K562 (cell line): ENCODE results near the gene ZFP69. TPM values are rescaled to one million over a fixed set of nuclear protein-coding genes. Genes with fewer than 3 reads are reported as not detected.

ENCODE experiments used
- ATAC-seq: fragments of 200-7000 bp; cut with Tn5 transposase; 3 replicates; pipeline ENCODE4 v1.9.1; 2020; ENCODE audit warnings: moderate library complexity
- BruUV-seq: library from RNA; stranded (reverse); fragments of 400-500 nt; replicated peaks from 2 replicates; lab custom pipeline; 2021; lab: Mats Ljungman, UMichigan
- CTCF ChIA-PET: fragments of 300-600 bp; formaldehyde crosslinking; extraction: SDS; loops from one replicate; lab custom pipeline; 2021; ENCODE audit warnings: low intra/inter-chr PET ratio; lab: Yijun Ruan, JAX
- POLR2A ChIA-PET: fragments of 300-600, 350-650 bp; sonication (Branson Sonifier 250); formaldehyde crosslinking; extraction: SDS; loops from one replicate; lab custom pipeline; 2021; ENCODE audit warnings: antibody characterized with exemption, inconsistent platforms; lab: Yijun Ruan, JAX
- DNase-seq, 4 experiments: peaks; one replicate each; pipeline versions ENCODE4 v3.0.0 to v3.0.0-alpha.2; 2011 to 2018; ENCODE audit warnings: low spot score in 3 of 4, mixed read lengths in 3 of 4; ENCODE audit errors: extremely low read depth in 1 of 4
- FAIRE-seq: peaks from 2 replicates; lab custom pipeline; 2011; peaks lifted over from hg19 to GRCh38; lab: Jason Lieb, UNC
- H2AFZ ChIP-seq: 2 replicates; pipeline ENCODE4 v1.6.0; 2011; ENCODE audit warnings: low read depth, low read length, control low read depth, inconsistent platforms
- H3K27ac ChIP-seq: fragments of 200-600 bp; 3 replicates; pipeline ENCODE4 v1.8.0; 2011; ENCODE audit warnings: low read depth, mild to moderate bottlenecking, control low read depth, inconsistent platforms, low read length, moderate library complexity, mixed read lengths; ENCODE audit errors: extremely low read depth
- H3K27me3 ChIP-seq, 2 experiments: fragments of 300-600 bp in 1 of 2; 2 replicates in 1 of 2; 3 replicates in 1 of 2; pipeline versions ENCODE4 v1.6.0 to v1.8.0; 2011; ENCODE audit warnings: inconsistent platforms in 2 of 2, low read length in 2 of 2, mild to moderate bottlenecking in 1 of 2, mixed read lengths in 1 of 2, moderate library complexity in 1 of 2; ENCODE audit not compliant: control insufficient read depth in 2 of 2, insufficient read depth in 2 of 2
- H3K36me3 ChIP-seq: fragments of 300-600 bp; 3 replicates; pipeline ENCODE4 v1.8.0; 2011; ENCODE audit warnings: mild to moderate bottlenecking, low read length, inconsistent platforms; ENCODE audit not compliant: control insufficient read depth, insufficient read depth
- H3K4me1 ChIP-seq, 2 experiments: fragments of 200-600 bp in 1 of 2; replicated peaks in 1 of 2; 2 replicates in 1 of 2; 3 replicates in 1 of 2; pipeline versions ENCODE4 v1.5.1 to v1.8.0; 2011; ENCODE audit warnings: inconsistent platforms in 2 of 2, low read length in 2 of 2, mild to moderate bottlenecking in 1 of 2, mixed read lengths in 1 of 2, moderate library complexity in 1 of 2; ENCODE audit not compliant: control insufficient read depth in 2 of 2, insufficient read depth in 2 of 2
- H3K4me2 ChIP-seq: 2 replicates; pipeline ENCODE4 v1.6.1; 2011; ENCODE audit warnings: low read length, control low read depth, inconsistent platforms, mixed read lengths; ENCODE audit not compliant: insufficient read depth
- H3K4me3 ChIP-seq: fragments of 200-600 bp; sonication (generic), shearing (Covaris generic); 2 replicates; pipeline ENCODE4 v1.5.1; 2016; ENCODE audit warnings: control low read depth, inconsistent platforms
- H3K79me2 ChIP-seq: fragments of 200-600 bp; 3 replicates; pipeline ENCODE4 v1.8.0; 2011; ENCODE audit warnings: low read length, inconsistent platforms; ENCODE audit not compliant: control insufficient read depth, insufficient read depth
- H3K9ac ChIP-seq, 2 experiments: 2 replicates each; pipeline versions ENCODE4 v1.6.0 to v1.6.1; 2011; ENCODE audit warnings: low read depth in 2 of 2, low read length in 2 of 2, control low read depth in 1 of 2, inconsistent platforms in 1 of 2, mild to moderate bottlenecking in 1 of 2, mixed read lengths in 1 of 2; ENCODE audit not compliant: insufficient read depth in 1 of 2
- H3K9me1 ChIP-seq: one replicate; pipeline ENCODE4 v1.6.0; 2011; ENCODE audit warnings: inconsistent platforms, mild to moderate bottlenecking, low read length, moderate library complexity; ENCODE audit not compliant: control insufficient read depth, insufficient read depth
- H3K9me3 ChIP-seq: replicated peaks from 2 replicates; pipeline ENCODE4 v1.5.1; 2011; ENCODE audit warnings: low read depth, low read length, inconsistent platforms; ENCODE audit not compliant: control insufficient read depth, insufficient read depth
- H4K20me1 ChIP-seq: replicated peaks from 2 replicates; pipeline ENCODE4 v1.6.1; 2011; ENCODE audit warnings: low read length, inconsistent platforms, mixed read lengths; ENCODE audit not compliant: control insufficient read depth, insufficient read depth
- ATF1 ChIP-seq, 2 experiments: fragments of 450-650 bp in 1 of 2; IDR thresholded peaks; 2 replicates each; pipeline ENCODE4 v1.6.1; 2016; ENCODE audit warnings: missing compliant biosample characterization in 1 of 2, missing genetic modification characterization in 1 of 2
- CBFA2T2 ChIP-seq: fragments of 450-650 bp; conservative IDR thresholded peaks from 2 replicates; pipeline ENCODE4 v1.6.1; 2017; ENCODE audit warnings: mild to moderate bottlenecking
- CEBPG ChIP-seq, 3 experiments: fragments of 200-800 bp in 1 of 3; sonication (Bioruptor generic) in 1 of 3; sonication (generic) in 1 of 3; formaldehyde crosslinking in 1 of 3; IDR thresholded peaks in 2 of 3; conservative IDR thresholded peaks in 1 of 3; 2 replicates each; pipeline versions ENCODE4 v1.6.1 to v1.8.0; 2016 to 2022; ENCODE audit warnings: missing compliant biosample characterization in 2 of 3, missing genetic modification characterization in 2 of 3, mild to moderate bottlenecking in 1 of 3, missing genetic modification reagents in 1 of 3
- FOSL1 ChIP-seq: fragments of 200-800 bp; sonication (Bioruptor generic); conservative IDR thresholded peaks from 2 replicates; pipeline ENCODE4 v1.6.1; 2016; ENCODE audit warnings: missing genetic modification characterization, missing compliant biosample characterization
- MXI1 ChIP-seq: IDR thresholded peaks from 2 replicates; pipeline ENCODE4 v1.6.1; 2011; ENCODE audit warnings: low read depth, mild to moderate bottlenecking, improper control_type of control experiment, low read length
- NCOR1 ChIP-seq: fragments of 450-650 bp; IDR thresholded peaks from 2 replicates; pipeline ENCODE4 v1.6.1; 2016; ENCODE audit warnings: mild to moderate bottlenecking, moderate library complexity
- NONO ChIP-seq, 2 experiments: fragments of 200-400 bp in 1 of 2; fragments of 450-650 bp in 1 of 2; formaldehyde crosslinking in 1 of 2; IDR thresholded peaks; 2 replicates each; pipeline ENCODE4 v1.6.1; 2017; ENCODE audit warnings: low read depth in 2 of 2, mild to moderate bottlenecking in 2 of 2, moderate library complexity in 2 of 2, low read length in 1 of 2
- SOX6 ChIP-seq: fragments of 450-650 bp; IDR thresholded peaks from 2 replicates; pipeline ENCODE4 v1.6.1; 2014; ENCODE audit warnings: mild to moderate bottlenecking
- WGBS: fragments of 100-300 bp; shearing (Covaris generic); methylation state at CpG from one replicate; pipeline ENCODE4 v1.1.6; 2016; ENCODE audit warnings: low coverage, mixed read lengths; ENCODE audit not compliant: insufficient coverage; ENCODE audit errors: missing lambda C conversion rate; 5-methylcytosine and 5-hydroxymethylcytosine counted together
- in situ Hi-C: fragments of 300-500 bp; cut with MboI; formaldehyde crosslinking; loops from 4 replicates; pipeline ENCODE4 v1.15.0; 2018; ENCODE audit warnings: inconsistent platforms, mixed read lengths
- intact Hi-C: fragments of 100-400 bp; cut with micrococcal nuclease; formaldehyde crosslinking; loops from 2 replicates; pipeline ENCODE4 v1.14.2; 2022
- polyA plus RNA-seq, 8 experiments: library from polyadenylated mRNA; depleted of rRNA in 4 of 8; stranded (reverse) in 5 of 8; unstranded in 3 of 8; fragments of >200 nt; fragmentation: Nextera tagmentation in 2 of 8; fragmentation: Illumina TruSeq in 1 of 8; extraction: Ambion mirVana in 2 of 8; extraction: Trizol in 1 of 8; gene quantifications; 2 replicates each; pipeline versions ENCODE4 v1.2.1 to v1.2.3, GENCODE V29; 2011 to 2014; ENCODE audit warnings: inconsistent platforms in 1 of 8, missing spikeins in 1 of 8
- total RNA-seq, 7 experiments: library from RNA; depleted of rRNA in 6 of 7; stranded (reverse); fragments of >200 nt in 6 of 7; fragmentation: Illumina TruSeq in 2 of 7; extraction: Trizol in 2 of 7; gene quantifications; 2 replicates each; pipeline versions ENCODE4 v1.2.1 to v1.2.3, GENCODE V29; 2011 to 2021; ENCODE audit warnings: low replicate concordance in 1 of 7
- TF ChIP-seq, protein P1 (sequence below): fragments of 250-450 bp; sonication (Bioruptor Pico); IDR thresholded peaks from 2 replicates; pipeline ENCODE4 v1.8.0; 2022; ENCODE audit warnings: inconsistent platforms, mild to moderate bottlenecking, moderate library complexity, borderline replicate concordance
- TF ChIP-seq, protein P2 (sequence below): fragments of 200-800 bp; sonication (Bioruptor generic); IDR thresholded peaks from 2 replicates; pipeline ENCODE4 v1.6.1; 2017; ENCODE audit warnings: missing genetic modification characterization, missing compliant biosample characterization
- TF ChIP-seq, protein P3 (sequence below), 2 experiments: IDR thresholded peaks; 2 replicates each; pipeline ENCODE4 v1.6.1; 2011; ENCODE audit warnings: borderline replicate concordance in 1 of 2, control low read depth in 1 of 2, low read depth in 1 of 2, low read length in 1 of 2, mild to moderate bottlenecking in 1 of 2, mixed read lengths in 1 of 2, moderate library complexity in 1 of 2; ENCODE audit not compliant: insufficient read depth in 1 of 2, insufficient read length in 1 of 2, poor library complexity in 1 of 2, severe bottlenecking in 1 of 2; ENCODE audit errors: extremely low read depth in 1 of 2
- TF ChIP-seq, protein P4 (sequence below), 2 experiments: fragments of 250-450 bp in 1 of 2; fragments of 450-650 bp in 1 of 2; sonication (Bioruptor Pico) in 1 of 2; IDR thresholded peaks; 2 replicates each; pipeline versions ENCODE4 v1.6.1 to v1.8.0; 2016 to 2021; ENCODE audit warnings: mild to moderate bottlenecking in 2 of 2, moderate library complexity in 2 of 2, missing compliant biosample characterization in 1 of 2, missing genetic modification characterization in 1 of 2

Gene ZFP69
- total and polyA plus RNA-seq, 9 of the 15 experiments (the other 6 are each of a cell fraction or from before 2014, with no cell fraction given), result 2.0 to 8.4 (median 5.7) TPM

DNA sequence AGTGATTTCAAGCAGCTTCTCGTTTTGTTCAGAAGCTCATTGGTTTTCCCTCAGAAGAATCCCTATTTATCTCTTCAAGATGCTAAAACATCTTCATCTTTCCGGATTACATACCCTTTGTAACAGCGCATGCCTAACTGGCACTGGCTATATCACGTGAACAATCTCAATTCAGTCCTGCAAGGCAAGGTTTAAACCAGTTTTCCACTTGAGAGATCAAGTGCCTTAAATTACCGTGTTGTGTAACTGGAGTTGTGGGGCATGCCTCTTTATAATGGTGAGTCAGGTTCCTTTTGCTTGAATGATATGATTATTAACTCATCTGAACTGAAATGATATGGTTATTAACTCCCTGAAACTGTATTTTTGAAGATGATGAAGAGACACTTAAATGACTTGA is 37.8 kb upstream of the ZFP69 start (continued):
- TF ChIP-seq, protein P1, sequence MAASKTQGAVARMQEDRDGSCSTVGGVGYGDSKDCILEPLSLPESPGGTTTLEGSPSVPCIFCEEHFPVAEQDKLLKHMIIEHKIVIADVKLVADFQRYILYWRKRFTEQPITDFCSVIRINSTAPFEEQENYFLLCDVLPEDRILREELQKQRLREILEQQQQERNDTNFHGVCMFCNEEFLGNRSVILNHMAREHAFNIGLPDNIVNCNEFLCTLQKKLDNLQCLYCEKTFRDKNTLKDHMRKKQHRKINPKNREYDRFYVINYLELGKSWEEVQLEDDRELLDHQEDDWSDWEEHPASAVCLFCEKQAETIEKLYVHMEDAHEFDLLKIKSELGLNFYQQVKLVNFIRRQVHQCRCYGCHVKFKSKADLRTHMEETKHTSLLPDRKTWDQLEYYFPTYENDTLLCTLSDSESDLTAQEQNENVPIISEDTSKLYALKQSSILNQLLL, result no peak
- TF ChIP-seq SOX6 (no peak), CBFA2T2 (no peak), NONO (IDR thresholded peaks at IDR 0.05; ENCODE audit: low read depth in 2 of 2, low read length in 1 of 2) (no peak)

DNA sequence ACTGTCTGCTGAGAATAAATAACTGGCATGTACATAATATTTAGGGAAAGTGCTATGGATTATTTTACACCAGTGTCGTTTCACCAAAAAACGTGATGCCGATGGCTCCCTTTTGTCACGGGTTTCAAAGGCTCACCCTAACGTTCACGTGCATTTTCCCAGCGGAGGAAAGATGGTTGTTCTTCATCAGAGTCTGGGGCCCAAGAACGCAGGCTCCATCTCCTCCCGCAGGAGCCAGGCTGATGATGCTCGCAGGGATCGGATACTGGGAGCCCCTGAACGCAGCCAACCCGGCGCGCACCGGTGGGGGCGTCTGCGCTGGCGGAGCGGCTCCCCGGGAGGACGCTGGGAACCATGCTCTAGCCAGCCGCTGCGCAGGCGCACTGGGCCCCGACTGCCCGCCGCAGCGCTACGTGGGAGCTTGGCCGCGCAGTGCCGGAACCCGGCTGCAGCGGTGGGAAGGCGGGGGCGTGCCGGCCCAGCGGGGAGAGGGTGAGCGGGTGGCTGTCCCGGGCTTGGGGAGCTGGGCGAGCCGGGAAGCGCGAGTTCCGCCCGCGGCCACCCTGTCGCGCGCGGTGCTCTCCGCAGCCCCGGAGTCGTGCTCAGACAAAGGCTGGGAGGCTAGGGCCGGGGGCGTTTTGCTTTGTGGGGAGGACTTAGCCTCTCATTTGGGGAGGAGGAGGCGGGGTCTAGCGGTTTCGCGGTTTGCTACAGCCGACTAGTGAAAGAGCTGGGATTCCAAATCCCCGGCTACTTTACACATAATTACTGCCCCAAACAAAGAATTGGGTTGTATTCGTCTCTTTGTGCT is 27.2 kb upstream of the ZFP69 start, which contains the start of gene ZFP69B:
Gene ZFP69B, plus strand, starts transcription at position 793 of the 811 bp plus-strand sequence. CDS start 486 bp downstream, outside the sequence.
- peak; percentile 95 to 98 (median 97) for DNase-seq
- H3K4me2 ChIP-seq, result peak within 1 kb of the TSS; percentile 90
- peaks cover 16% of the 10 kb centered on the region for H3K9me3 ChIP-seq
- H3K9ac ChIP-seq, result peak within 1 kb of the TSS; percentile 80 to 90
- ChIA-PET CTCF (no interaction called here), POLR2A (interaction anchor here (0.6 to 2.2 kb wide), 10 partner anchors 20 to 767 kb away, joined by 3 to 7 read pairs (median 4); partner anchors contain the start of gene ZFP69)
- H3K36me3 ChIP-seq, result peaks cover 10% of the 10 kb centered on the region; the same call in 2 of the 3 replicates
- H3K27me3 ChIP-seq, result no peaks in the 10 kb centered on the region
- in situ Hi-C loops (no loop called here), intact Hi-C loops (no loop called here)
- H3K4me3 ChIP-seq, result peak within 1 kb of the TSS; percentile 58
- H3K4me1 ChIP-seq, result peaks cover 10% of the 10 kb centered on the region in 2 experiments; a peak in 3 of 5 replicates
- peaks cover 22% of the 10 kb centered on the region for H3K79me2 ChIP-seq
- WGBS, result 17% methylated on average over 64 of the region's 64 CpGs
- H4K20me1 ChIP-seq, result no peaks in the 10 kb centered on the region
- peak within 1 kb of the TSS; percentile 98 for H2AFZ ChIP-seq
- H3K27ac ChIP-seq, result peak within 1 kb of the TSS; percentile 79
- ATAC-seq, result peak; percentile 97
- FAIRE-seq, result peak; percentile 55
- no peaks in the 10 kb centered on the region for H3K9me1 ChIP-seq
- BruUV-seq, result no TSS peak
- TF ChIP-seq CEBPG (CRISPR knock-in tag; IDR thresholded peaks at IDR 0.05), result 0 out of 2 replicates have a peak, but pooled peaks have one; percentile 9
- no peak for TF ChIP-seq CEBPG (tag; conservative IDR thresholded peaks at IDR 0.05 in 1 of 2, IDR thresholded peaks at IDR 0.05 in 1 of 2)
- 0 out of 2 replicates have a peak, but pooled peaks have one; percentile 8 for TF ChIP-seq FOSL1
- peak; percentile 8; the same call in 1 of the 2 replicates for TF ChIP-seq NCOR1
- TF ChIP-seq ATF1 (CRISPR knock-in tag; IDR thresholded peaks at IDR 0.05), result no peak
- peak; percentile 52; the same call in 1 of the 2 replicates for TF ChIP-seq ATF1 (tag; IDR thresholded peaks at IDR 0.05)
- TF ChIP-seq, protein P2, sequence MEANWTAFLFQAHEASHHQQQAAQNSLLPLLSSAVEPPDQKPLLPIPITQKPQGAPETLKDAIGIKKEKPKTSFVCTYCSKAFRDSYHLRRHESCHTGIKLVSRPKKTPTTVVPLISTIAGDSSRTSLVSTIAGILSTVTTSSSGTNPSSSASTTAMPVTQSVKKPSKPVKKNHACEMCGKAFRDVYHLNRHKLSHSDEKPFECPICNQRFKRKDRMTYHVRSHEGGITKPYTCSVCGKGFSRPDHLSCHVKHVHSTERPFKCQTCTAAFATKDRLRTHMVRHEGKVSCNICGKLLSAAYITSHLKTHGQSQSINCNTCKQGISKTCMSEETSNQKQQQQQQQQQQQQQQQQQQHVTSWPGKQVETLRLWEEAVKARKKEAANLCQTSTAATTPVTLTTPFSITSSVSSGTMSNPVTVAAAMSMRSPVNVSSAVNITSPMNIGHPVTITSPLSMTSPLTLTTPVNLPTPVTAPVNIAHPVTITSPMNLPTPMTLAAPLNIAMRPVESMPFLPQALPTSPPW (CRISPR knock-in tag), result peak; percentile 88
- TF ChIP-seq, protein P3, sequence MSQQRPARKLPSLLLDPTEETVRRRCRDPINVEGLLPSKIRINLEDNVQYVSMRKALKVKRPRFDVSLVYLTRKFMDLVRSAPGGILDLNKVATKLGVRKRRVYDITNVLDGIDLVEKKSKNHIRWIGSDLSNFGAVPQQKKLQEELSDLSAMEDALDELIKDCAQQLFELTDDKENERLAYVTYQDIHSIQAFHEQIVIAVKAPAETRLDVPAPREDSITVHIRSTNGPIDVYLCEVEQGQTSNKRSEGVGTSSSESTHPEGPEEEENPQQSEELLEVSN (IDR thresholded peaks at IDR 0.05; ENCODE audit: borderline replicate concordance in 1 of 2, extremely low read depth in 1 of 2, insufficient read depth in 1 of 2, insufficient read length in 1 of 2, low read depth in 1 of 2, low read length in 1 of 2, poor library complexity in 1 of 2, severe bottlenecking in 1 of 2), result peak; percentile 66 to 83
- no peak for TF ChIP-seq MXI1
- TF ChIP-seq, protein P4, sequence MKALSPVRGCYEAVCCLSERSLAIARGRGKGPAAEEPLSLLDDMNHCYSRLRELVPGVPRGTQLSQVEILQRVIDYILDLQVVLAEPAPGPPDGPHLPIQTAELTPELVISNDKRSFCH (CRISPR knock-in tag; IDR thresholded peaks at IDR 0.05), result no peak
- TF ChIP-seq, protein P4 (tag; IDR thresholded peaks at IDR 0.05), result no peak
